ENCODE data around the gene UGCG.
"Not testable (repeated sequence)": the region's sequence is repeated elsewhere in the genome, so short reads cannot be mapped to it uniquely, and the experiment has no call there.

UGCG gene

GRCh38 chr9:111922324-111923013 is 25.9 kb downstream of the UGCG start:
- FAIRE-seq, result no peak

DNA sequence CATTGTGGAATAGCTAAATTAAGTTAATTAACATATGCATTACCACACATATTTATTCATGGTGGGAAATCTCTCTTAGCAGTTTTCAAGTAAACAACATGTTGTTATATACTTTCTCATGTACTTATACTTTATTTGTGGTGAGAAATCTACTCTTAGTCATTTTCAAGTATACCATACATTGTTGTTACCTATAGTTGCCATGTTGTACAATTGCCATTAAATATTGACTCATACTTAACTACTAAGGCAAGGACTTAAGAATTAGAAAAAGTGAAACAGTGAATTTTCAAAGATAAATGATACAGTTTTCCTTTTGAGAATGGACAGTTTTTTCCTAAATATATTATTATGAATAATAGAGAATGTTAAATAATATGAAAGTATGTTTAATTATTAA is 27.7 kb downstream of the UGCG start:
- FAIRE-seq, result peak; percentile 12

GRCh38 chr9:111925017-111925770 is 28.6 kb downstream of the UGCG start:
- FAIRE-seq, result no peak

DNA sequence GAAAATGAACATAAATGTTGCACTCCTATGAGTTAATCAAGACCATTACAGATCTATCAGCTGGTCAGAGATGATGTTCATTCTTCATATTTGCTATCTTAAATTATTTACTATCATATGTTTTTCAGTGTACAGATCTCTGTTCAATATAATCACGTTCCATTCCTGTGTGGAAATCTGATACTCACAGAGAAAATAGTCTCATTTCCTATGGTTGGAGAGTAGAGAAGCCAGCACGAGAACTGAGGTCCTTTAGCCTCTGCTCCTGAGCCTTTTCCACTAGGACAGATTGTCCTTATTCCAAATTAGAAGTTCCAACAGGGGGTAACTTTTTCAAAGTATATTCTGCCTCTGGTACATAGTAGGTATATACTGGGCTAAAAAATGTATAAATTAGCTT is 29.2 kb downstream of the UGCG start:
- FAIRE-seq, result no peak

DNA sequence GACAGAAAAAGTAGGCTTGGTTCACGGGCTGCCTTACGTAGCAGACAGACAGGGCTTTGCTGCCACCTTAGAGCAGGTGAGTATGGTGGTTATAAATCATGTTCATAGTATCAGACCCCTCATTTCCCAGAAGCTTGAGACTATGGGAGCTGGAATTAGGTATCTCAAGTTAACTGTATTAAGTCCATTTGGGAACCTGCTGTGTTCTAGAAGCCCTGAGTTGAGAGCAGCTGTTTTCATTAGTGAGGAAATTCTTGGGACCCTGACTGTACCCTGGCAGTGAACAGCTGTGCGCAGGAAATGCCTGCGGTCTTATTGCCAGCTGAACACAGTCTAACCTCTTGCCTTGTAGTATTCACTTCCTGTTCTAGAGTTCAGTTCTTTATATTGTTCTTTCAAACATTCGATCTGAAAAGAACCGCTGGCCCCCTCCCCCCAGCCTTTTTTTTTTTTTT is 29.8 kb downstream of the UGCG start:
- FAIRE-seq, result no peak

DNA sequence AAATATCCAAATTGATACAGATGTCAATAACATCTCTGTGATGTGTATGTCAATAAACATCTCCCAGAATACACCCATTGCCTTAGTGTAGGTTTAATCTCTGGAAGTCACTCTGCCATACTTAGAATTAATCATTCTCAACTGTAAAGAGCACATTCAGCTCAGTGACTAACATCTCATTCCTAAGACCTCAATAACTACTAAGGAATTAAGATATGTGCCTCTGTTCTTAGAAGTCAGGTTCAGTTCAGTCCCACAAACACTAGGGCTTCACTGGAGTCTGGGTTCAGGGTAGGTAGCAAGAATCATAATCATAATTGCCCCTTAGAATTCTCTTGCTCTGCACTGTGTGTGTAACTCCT is 31.7 kb downstream of the UGCG start:
- no peak for FAIRE-seq

- FAIRE-seq, result no peak
Observed at GRCh38 chr9:111934747-111935146, 38.1 kb downstream of the UGCG start.

DNA sequence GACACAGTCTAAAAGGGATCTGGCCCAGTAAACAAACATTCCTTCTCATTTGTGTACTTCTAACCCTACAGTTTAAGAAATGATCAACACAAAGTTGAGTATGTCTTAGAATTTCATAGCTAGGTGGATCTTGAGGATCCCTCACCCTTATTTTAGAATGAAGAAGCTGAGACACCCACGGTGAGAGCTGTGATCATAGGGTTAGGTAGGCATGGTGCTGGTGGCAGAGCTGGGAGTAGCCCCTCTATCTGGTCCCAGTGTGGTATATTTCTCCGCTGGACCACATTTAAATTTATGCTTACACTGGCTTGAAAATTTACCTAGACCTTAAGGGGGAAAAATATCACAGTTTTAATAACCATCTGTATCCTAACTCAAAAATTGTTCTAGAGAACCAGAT is 39.8 kb downstream of the UGCG start:
- no peak for FAIRE-seq

DNA sequence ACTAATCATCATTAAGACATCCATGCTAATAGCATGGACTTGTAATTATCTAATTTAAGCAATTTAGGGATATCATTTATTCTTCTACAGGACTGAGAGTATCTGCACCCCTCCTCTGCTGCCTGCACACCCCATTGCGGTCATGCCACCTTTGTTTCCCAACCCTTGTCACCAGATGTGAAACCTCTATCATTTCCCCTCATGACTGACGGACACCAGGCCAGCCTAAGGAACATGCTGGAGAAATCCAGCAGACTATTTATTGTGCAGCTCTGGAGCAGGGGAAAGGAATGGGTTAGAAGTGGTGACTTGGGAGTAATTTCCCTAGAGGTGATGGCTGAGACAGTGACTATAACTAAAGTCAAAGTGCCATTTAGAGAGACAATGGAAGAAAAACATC is 40.7 kb downstream of the UGCG start:
- no peak for FAIRE-seq

DNA sequence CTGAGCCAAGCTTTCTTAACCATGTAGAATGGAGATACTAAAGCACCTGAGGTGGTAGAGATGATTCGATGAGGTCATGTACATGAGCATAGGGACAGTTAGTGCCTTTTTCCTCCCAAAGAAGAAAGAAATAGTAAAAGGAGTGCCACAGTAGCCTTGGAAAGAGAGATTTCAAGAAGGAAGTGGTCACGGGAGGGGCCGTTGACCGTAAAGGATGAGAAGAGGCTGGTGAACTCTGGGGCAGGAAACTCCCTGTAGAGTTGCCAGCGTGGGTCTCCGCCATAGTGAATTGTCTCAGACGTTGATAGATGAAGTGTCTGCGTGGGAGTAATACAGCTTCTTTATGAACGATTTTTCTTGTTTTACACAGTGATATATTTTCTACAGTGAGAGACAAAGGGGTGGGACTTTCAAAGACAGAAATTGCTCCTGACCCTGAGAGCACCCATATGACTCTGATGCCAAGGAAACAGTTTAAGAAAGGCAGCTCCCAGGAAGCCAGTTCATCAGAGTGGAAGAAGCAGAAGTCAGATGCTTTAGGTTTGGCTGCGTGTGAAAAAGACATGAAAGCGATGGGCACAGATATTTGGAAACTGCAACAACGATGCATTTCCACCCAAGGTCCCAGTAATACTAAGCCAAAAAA is 41.3 kb downstream of the UGCG start:
- FAIRE-seq, result no peak

GRCh38 chr9:111938427-111938800 is 41.8 kb downstream of the UGCG start:
- FAIRE-seq, result no peak

- no peak for FAIRE-seq
Observed at GRCh38 chr9:111939322-111939721, 42.7 kb downstream of the UGCG start.

DNA sequence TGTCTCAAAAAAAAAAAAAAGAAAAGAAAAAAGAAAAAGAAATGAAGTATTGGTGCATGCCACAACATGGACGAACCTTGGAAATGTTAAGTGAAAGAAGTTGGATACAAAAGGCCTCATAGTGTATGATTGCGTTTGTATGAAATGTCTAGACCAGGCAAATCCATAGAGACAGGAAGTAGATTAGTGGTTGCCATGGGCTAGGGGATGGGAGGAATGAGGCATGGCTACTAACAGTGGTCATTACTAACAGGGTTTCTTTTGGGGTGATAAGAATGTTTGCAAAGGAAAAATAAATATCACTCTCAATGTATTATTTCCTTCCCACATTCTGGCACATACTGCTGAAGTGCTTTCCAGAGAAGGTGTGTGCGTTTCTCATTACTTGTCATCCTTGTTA is 44.1 kb downstream of the UGCG start:
- no peak for FAIRE-seq

DNA sequence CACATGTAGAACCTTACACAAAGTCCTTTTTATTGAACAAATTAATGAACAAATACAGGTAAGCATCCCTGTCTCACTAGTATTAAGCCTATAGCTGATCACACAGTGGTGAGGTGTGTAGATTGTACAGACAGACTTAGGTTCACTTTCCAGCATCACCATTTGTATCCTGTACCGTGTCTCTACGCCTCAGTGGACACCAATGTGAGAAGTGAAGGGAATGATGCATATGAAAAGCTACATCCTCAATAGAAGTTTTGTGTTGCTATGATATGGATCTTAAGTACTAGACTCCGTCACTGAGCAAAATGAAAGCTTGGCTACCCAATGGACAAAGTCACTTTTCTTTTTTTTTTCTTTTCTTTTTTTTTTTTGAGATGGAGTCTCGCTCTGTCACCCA is 46.6 kb downstream of the UGCG start:
- FAIRE-seq, result no peak

- no peak for FAIRE-seq
Observed at GRCh38 chr9:111943746-111944145, 47.1 kb downstream of the UGCG start.

- FAIRE-seq, result no peak
Observed at GRCh38 chr9:111944241-111944866, 47.7 kb downstream of the UGCG start.

- FAIRE-seq, result no peak
Observed at GRCh38 chr9:111945216-111945615, 48.6 kb downstream of the UGCG start.

DNA sequence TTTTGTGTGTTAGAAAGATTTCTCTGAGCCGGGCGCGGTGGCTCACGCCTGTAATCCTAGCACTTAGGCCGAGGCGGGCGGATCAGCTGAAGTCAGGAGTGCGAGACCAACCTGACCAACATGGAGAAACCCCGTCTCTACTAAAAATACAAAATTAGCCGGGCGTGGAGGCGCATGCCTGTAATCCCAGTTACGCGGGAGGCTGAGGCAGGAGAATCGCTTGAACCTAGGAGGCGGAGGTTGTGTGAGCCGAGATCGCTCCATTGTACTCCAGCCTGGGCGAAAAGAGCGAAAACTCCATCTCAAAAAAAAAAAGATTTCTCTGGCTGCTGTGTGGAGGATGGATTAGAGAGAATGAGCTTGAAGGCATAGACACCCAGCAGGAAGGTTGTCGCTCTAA is 51.5 kb downstream of the UGCG start:
- not testable (repeated sequence) for FAIRE-seq

DNA sequence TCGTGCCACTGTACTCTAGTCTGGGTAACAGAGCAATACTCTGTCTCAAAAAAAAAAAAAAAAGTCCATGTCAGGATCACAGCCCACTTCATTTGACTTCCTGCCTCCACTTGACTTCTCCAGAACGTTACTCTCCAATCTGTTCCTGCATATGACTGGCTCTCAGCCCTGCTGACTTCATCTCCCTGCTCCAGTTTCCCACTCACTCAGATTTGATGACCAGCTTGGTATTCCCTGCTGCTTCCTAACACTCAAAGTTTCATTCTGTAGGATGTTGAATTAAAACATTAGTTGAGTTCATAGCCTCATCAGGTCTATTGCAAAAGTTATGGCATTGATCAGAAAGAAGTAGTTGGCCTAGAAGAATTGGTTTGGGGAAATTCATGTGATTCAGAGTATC is 52.3 kb downstream of the UGCG start:
- no peak for FAIRE-seq

DNA sequence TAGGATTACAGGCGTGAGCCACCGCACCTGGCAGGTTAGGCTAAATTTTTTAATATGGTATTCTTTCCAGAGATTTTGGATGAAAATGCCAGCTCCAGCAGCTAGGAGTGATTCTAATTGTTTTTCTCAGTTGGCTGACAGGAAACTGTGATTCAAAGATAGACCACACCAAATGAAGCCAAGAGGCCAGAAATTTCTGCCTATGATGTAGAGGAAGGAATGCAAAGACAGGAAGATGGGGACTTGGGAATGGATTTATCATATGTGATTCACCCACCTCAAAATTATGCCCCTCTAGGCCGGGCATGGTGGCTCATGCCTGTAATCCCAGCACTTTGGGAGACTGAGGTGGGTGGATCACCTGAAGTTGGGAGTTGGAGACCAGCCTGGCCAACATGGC is 53.3 kb downstream of the UGCG start:
- no peak for FAIRE-seq

DNA sequence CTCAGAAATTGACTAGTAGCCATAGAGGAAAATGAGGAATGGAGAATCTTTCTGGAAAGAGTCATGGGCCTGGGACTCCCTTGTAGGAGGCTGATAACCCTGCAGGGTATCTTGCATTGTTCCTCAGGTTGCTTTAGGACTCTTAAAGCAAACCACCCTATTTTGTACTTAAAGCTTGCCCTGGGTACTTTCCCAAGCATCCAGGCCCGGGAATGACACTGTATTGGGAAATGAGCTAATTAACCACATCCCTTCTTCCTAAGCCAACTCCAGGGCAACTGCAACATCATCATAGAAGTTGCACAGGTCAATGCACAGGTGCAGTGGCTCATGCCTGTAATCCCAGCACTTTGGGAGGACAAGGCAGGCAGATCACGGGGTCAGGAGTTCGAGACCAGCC is 55.9 kb downstream of the UGCG start:
- no peak for FAIRE-seq

GRCh38 chr9:111953444-111953843 is 56.8 kb downstream of the UGCG start:
- no peak for FAIRE-seq

GRCh38 chr9:111955048-111955447 is 58.4 kb downstream of the UGCG start:
- no peak for FAIRE-seq
